Limb (tissue), 2 donors: Measurements from ENCODE around the gene TIGD4.

Source experiments
- DNase-seq, 2 donors: peaks; one replicate each; pipeline ENCODE4 v3.0.0-alpha.2; 2016; ENCODE audit errors: extremely low spot score in 2 of 2

TIGD4 gene

DNA sequence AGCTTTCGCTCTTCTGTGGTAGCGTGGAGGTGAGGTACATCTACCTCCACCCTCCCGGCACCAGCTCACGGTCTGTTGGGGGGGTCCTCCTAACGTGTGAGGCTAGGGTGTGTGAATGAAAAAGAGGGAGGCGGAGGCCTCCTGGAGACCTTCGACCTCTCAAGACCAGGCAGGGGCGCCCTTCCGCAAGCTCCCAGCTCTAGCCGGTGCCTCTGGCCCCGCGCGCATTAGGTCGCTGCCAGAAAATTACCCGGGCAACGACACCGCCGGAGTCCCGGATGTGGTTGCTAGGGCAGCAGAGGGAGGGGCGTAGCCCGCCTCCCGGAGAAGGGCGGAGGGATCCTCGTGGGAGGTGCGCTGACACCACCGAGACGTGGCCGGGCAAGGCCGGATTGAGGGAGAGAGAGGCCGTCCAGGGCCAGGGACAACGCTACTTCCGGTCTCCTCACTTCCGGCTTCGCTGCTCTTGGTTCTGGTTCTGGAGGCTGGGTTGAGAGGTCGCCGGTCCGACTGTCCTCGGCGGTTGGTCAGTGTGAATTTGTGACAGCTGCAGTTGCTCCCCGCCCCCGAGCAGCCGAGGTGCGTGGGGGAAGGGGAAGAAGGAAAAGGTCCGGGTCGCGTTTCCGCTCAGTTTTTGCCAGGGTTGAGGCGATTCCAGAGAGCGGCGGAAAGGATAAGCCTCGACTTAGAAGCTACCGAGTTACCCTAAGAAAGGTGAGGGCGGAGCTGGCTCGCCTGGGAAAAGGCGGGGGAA is at the start of gene TIGD4, which contains the start of gene ARFIP1:
Gene TIGD4 (minus strand): TSS at position 218 of the 754 bp plus-strand sequence. CDS start 8,726 bp downstream, outside the sequence.
Gene ARFIP1 (plus strand): TSS at position 442 of the 754 bp plus-strand sequence. CDS start 49,680 bp downstream, outside the sequence.
- peak; percentile 96 to 98 for DNase-seq

DNA sequence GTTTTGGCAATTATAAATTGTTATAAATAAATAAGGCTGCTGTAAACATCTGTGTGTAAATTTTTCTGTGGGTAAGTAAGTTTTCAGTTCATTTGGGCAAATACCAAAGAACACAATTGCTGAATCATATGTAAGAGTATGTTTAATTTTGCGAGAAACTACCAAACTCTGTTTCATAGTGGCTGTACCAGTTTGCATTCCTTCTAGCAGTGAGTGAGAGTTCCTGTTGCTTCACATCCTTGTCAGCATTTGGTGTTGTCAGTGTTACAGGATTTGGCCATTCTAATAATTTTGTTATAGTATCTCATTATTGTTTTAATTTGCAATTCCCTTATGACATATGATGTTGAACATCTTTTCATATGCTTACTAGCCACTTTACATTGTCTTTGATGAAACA is 48.6 kb upstream of the TIGD4 start:
- DNase-seq = no peak

DNA sequence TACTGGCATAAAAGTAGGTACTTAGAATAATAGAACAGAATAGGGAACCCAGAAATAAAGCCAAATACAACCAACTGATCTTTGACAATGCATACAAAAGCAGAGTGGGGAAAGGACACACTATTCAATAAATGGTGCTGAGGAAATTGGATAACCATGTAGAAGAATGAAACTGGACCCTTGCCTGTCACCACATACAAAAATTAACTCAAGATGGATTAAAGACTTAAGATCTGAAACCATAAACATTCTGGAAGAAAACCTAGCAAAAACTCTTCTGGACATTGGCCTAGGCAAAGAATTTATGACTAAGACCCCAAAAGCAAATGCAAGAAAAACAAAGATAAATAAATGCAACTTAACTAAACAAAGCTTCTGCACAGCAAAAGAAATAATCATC is 45.8 kb upstream of the TIGD4 start:
- no peak for DNase-seq

DNA sequence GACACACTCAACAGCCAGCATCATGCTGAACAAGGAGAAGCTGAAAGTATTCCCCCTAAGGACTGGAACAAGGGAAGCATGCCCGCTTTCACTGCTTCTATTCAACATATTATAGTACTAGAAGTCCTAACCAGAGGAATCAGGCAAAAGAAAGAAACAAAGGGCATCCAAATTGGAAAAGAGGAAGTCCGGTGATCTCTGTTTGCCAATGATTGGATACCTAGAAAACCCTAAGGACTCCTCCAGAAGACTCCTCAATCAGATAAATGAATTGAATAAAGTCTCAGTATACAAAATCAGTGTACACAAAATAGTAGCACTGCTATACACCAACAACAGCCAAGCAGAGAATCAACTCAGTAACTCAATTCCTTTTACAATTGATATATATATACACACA is 45.0 kb upstream of the TIGD4 start:
- DNase-seq = no peak

DNA sequence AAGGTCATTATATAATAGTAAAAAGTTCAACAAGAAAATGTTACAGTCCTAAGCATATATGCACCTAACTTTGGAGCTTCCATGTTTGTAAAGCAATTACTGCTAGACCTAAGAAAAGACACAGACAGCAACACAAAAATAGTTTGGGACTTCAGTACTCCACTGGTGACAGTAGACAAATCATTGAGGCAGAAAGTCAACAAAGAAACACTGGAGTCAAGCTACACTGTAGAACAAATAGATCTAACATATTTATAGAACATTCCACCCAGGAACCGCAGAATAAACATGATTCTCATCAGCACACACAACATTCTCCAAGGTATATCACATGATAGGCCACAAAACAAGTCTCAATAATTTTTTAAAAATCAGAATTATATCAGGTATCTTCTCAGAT is 42.8 kb upstream of the TIGD4 start:
- no peak for DNase-seq

DNA sequence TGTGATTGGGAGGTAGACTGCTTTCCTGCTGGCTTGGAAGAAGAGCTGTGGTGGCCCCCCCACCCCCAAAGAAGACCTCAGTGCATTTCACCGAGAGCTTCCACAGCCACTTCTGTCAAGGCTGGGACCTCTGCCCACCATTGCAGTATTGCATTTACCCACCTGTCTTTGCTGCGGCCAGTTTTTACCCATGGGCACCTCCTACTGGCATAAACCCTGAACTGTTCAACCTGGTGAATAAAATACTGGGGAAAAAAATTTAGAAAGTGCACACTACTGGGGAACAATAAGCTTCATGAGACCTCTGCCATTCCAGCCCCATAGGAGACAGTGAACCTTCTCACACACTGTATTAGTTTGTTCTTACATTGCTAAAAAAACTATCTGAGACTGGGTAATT is 40.5 kb upstream of the TIGD4 start:
- DNase-seq = no peak

DNA sequence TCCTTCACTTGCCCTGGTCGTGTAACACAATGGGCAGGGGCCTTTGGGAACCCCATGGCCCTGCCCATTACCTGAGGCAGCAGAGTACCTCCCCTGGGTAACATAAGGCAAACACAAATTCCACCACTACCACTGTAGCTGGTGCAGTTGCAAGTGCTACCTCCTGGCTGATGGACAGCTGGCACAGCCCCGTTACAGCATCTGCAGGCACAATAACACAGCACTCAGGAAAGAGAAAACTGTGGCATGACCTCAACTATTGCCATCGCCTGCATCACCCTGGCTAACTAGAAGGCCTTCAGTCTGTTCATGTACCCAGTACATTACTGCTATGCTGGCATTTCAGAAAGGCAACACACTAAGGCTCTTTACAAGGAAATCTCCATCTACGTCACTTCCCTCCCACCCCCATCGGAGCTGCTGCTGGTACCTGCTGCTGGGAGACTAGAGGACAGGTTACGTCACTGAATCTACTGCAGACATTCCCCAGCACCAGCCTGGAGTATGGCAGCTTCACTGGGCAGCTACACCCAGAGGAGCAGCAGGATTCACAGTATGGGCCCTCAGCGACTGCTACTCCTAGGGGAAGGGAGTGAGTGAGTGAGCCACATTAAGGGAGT is 39.6 kb upstream of the TIGD4 start:
- DNase-seq = no peak

DNA sequence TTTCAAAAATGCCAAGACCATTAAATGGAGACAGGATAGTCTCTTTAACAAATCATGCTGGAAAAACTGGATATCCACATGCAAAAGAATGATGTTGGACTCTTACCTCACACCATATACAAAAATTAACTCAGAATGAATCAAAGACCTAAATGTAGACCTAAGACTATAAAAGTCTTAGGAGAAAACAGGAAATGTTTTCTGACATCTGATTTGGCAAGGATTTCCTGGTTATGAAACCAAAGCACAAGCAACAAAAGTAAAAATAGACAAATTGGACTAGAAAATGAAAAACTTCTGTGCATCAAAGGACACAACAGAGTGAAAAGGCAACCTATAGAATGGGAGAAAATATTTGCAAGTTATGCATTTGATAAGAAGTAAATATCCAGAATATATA is 37.8 kb upstream of the TIGD4 start:
- no peak for DNase-seq

DNA sequence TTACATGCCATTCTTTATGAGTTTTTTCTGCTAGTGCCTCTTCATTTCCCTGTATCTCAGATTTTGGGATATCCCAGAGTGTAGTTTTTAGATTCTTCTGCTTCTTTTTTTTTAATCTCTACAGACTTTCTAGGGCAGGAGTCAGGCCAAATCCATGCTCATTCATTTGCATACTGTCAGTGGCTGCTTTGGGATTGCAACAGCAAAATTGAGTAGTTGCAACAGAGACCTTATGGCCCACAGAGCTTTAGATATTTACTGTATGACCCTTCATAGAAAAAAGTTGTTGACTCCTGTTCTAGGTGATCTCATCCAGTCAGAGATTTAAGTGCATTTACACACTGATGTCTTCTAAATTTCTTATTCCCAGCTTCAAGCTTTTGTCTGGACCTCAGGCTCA is 35.5 kb upstream of the TIGD4 start:
- no peak for DNase-seq

DNA sequence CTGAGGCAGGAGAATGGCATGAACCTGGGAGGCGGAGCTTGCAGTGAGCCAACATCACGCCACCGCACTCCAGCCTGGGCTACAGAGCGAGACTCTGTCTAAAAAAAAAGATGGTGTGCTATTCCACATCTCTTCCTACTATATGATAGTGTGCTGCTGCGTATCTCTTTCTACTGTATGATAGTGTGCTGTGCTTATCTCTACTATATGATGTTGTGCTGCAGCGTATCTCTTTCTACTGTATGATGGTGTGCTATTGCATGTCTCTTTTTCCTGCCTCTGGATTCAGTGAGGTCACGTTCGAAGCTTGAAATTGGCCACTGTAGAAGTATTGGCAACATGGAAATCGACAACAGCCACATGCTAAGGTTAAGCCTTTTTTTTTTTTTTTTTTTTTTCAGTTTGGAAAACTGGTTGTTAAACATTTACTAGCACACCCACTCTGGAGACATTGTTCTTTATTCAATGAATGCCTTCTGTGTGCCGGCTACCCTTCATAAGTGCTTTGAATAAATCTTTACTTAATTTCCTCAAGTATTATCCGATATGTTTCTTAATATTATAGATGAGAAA is 31.3 kb upstream of the TIGD4 start:
- no peak for DNase-seq

DNA sequence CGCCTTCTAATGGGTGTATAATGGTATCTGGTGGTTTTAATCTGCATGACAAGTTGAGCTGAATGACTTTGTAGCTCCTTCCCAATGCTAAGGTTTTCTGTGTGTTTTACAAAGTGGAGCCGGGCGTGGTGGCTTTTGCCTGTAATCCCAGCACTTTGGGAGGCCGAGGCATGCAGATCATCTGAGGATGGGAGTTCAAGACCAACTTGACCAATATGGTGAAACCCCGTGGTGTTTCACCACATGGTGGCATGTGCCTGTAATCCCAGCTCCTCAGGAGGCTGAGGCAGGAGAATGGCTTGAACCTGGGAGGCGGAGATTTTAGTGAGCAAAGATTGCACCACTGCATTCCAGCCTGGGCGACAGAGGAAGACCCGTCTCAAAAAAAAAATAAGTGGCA is 29.1 kb upstream of the TIGD4 start:
- no peak for DNase-seq

DNA sequence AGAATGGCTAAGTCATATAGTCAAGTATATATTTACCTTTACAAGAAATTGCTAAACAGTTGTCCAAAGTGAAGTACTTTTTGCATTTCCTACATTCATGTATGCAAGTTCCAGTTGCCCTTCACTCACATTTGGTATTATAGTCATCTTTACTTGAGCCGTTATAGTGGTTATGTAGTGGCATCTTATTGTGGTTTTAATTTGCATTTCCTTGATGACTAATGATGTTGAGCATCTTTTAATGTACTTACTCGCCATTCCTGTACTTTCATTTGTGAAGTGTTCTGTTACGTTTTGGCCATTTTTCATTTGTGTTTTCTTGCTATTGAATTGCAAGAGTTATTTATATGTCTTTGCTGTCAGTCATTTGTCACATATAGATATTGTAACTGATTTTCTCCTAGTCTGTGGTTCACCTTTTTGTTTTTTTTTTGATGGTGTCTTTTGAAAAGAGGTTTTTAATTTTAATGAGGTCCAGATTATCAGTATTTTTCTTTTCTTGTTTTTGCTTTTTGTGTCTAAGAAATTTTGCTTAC is 27.8 kb upstream of the TIGD4 start:
- no peak for DNase-seq

DNA sequence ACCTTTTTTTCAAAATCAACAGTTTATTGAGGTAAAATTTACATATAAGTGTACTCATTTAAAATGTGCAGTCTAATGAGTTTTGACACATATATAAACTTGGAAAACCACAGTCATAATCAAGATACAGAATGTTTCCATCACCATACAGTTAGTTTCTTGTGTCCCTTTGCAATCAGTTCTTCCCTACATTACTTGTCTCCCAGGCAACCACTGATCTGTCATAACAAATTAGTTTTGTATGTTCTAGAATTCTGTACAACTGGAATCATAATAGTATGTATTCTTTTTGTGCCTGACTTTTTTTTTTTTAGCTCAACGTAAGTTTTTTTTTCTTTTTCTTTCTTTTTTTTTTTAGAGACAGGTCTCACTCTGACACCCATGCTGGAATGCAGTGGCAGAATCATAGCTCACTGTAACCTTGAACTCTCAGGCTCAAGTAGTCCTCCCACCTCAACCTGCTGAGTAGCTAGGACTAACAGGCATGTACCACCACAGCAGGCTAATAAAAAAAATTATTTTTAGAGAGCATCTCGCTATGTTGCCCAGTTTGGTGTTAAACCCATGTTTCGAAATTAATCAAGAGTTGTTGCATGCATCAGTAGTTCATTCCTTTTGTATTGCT is 27.1 kb upstream of the TIGD4 start:
- no peak for DNase-seq

DNA sequence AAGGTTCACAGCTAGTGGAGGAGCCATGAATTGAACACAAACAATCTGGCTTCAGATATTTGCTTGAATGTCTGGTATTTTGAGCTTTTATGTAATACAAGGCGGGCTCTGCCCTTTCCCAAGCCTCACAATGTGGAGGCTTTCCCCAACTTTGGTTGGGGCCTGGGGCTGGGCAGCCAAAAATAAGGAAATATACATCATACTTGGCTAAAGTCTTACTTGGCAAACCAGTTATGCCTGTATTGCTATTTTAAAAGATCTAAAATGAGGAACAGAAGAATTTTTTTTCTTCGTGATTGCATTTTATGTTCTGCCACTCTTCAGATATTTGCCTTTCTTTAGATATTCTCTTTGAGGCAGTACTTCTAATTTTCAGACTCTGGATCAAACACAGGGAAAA is 26.3 kb upstream of the TIGD4 start:
- peak in 1 of 2 donors; percentile 11 for DNase-seq

DNA sequence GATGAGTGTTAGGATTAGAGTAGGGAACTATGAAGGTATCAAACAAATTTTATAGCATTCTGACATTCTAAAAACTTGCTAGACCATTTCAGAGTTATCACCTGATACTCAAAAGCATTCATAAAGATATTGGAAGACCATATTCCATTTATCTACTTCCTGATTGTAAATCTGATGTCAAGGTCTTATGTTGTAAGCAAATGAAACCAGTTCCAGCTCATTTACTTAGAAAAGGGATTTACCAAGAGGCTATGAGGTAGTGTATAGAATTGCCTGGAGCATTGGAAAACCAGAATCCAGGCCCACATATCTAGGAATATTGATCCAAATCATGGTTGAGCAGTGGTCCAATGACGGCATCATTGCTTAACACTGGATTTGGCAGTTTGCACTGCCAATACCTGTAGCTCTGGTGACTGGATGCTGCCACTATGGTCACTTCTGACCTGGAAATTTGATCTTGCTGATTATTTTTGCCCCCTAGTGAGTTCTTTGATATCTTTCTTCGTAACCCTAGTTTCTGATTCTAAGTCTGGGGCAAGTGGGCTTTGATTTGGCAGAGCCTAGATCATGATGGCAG is 25.6 kb upstream of the TIGD4 start:
- DNase-seq = no peak

DNA sequence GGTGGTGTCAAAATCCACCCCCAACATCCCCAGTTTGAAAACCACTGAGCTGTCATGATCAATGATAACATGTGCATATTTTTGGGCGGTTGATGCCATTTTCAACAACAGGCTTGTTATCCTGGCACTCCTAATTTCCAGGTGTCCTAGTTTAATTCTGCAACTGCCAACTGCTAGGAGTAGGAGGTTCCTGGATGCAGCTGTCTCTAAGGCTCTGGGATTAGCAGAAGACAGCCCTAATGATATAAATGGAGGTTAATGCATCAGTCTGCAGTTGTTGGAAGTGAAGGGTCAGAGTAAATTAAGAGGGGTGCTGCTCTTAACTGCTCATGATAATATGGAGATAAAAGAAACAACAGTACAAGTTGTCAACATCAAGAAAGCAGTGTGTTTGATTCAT is 24.0 kb upstream of the TIGD4 start:
- DNase-seq = no peak

DNA sequence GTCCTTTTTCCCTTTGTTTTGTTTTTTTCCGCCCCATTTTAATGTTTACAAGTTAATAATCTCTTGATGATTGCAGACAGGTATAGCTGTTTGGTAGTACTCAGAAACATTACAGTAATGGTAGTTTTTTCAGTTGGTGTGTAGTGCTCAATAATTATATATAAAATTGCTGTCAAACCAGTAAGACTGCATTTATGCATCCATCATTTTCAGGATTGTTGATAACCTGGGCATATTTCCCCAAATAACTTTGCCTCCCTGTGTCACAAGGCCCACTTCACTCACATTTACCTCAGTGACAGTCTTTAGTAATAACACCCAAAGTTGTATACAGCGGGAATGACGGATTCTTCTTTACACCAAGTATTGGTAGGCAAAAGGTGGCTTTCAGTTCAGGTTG is 16.4 kb upstream of the TIGD4 start:
- no peak for DNase-seq

DNA sequence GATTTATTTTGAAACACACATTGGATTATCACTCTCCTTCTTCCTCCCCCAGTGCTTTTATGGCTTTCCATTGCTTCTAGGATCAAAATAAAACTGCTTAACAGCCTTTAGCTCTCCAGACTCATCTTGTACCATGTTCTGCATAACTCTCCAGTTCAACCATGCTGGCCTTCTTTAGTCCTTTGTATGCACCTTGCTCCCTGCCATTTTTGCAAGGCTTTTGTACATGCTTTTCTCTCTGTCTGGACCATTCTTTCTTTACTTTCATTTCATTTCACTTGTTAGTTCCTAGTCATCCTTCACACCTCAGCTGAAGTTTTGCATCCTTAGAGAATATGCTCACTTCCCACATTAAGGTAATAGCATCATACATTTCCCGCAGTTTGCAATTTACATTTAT is 7.1 kb upstream of the TIGD4 start:
- no peak for DNase-seq

DNA sequence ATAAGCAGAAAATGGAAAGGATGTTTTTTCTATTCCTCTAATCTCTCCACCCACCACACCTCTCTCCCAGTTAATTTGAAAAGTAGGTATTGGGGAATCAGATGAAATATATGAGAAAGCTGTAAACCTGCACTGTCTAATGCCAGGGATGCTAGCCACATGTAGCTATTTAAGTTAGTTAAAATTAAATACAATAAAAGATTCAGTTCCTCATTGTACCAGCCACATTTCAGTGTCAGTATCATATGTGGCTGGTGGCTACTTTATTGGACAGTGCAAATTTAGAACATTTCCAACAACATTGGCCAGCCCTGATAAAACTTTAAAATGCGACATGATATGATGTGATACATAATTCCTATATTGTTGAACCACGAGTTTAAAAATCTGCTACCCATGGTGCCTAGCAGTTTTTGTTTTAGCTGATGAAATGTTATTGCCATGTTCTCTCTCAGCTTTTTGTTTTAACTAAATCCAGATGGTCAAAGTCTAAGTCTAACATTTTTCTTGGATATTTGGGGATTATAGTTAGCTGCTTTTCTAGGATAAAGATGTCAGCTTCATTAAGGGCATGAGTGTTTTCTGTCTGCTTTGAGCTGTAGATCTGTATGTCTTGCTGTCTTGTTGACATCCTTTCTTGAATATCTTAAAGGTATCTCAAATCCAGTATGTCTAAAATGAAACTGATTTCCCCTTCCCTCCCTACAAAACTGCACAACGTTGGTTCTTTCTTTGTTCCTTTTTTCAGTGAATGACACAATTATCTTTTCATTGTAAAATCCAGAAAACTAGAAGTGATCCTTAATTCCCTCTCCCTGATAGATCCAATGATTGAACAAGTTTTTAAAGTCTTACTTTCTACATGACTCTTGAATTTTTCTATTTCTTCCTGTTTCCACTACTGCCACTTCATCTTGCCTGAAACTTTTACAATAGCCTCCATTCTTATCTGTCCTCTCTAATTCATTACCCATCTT is 6.4 kb upstream of the TIGD4 start:
- no peak for DNase-seq

DNA sequence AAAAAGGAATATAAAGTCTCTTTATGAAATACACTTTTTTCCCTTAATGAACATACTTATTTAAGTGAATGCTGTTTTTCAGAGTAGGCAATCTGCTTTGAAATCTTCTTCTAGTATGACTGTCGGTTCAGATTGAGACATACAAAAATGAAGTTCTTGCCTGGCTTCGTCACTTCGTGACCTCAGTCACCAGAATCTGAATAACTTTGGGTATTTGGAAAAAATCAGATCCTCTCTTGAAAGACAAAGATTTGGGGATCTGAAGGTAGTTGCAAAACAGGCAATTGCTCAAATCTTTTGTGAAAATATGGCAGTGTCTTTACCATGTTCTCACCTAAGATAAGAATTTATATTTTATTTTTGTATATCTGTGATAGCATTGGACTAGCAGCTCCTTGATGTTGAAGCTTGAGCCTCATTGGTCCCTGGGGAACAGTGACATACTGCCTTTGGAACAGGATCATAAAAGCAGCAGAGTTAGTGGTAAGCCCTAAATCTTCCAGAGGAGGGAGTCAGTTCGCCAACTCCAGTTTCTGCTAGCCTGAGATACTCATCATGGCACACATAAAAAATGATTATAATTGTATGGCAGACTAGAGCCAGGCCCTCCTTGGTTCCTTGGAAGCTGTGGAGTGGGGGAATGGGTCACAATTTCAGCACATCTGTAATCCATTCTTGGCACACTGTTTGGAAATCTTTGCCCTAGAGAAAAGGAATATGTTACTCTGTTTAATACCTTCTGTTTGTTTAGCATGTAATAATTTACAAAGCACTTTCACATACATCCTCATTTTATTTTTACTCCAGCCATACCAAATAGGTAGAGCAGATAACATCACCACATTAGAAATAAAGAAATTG is 5.2 kb upstream of the TIGD4 start:
- no peak for DNase-seq
